HG03064 (cell line): Measurements from ENCODE around the gene ZNG1A.
"Not testable (repeated sequence)": the region's sequence is repeated elsewhere in the genome, so short reads cannot be mapped to it uniquely, and the experiment has no call there.

Experiments
- ATAC-seq: cut with Tn5 transposase; IDR thresholded peaks from one replicate; pipeline ENCODE4 v1.9.1; 2021; ENCODE audit warnings: low read depth; ENCODE audit not compliant: unreplicated experiment

The ZNG1A gene

DNA sequence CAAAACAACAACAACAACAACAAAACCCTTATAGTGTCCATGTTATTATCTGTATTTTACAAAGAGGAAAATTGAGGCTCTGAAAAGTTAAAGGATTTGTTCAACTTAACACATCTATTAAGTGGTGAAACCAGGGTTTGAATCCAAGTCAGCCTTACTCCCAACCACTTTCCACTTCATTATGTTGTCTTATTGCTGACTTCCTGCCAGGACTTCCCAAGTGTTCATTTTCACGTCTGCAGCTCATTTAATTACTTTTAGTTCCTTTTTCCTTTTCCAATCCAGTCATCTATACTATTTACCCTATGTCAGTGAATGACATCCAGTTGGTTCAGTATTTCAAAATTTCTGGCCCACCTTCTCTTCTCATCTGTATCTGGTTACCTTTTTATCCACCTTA is 20.7 kb upstream of the ZNG1A start:
- not testable (repeated sequence) for ATAC-seq

DNA sequence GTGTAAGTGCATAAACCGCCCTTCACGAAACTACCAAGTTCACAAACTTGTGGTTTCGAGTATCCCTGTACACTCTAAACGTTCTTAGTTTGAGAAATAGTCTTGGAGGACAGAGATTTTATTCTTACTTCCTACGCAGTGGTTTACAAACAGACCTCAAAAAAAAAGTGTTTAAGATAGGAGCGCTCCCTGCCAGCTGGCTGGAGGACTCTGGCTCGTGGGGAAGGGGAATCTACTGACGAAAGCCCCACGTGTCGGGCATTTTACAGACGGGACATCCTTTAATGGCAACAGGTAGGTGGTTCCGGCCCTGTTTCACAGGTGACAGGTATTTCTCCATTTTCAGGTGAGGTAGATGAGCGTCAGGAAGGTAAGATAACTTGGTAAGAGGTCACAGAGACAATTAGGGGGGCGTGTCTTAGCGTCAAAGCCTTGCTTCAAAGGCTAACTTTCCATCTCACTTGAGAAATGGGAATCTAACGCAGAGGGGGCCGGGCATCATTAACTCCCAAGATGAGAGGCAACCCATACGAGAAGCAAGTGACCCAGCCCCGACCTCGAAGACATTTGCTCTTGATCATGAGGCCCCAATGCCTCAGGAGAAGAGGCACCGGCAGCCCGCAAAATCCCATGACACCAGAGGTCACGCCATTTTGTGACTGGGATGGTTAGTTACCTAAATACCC is 573 bp downstream of the ZNG1A start:
- ATAC-seq: not testable (repeated sequence)

- ATAC-seq: not testable (repeated sequence)
These were observed 9.1 kb downstream of the ZNG1A start for GRCh38 chr9:169757-170156.

- ATAC-seq: not testable (repeated sequence)
These were observed 19.0 kb downstream of the ZNG1A start for GRCh38 chr9:159871-160270.

GRCh38 chr9:151173-151572 is 27.7 kb downstream of the ZNG1A start:
- not testable (repeated sequence) for ATAC-seq

GRCh38 chr9:139880-140279 is 39.0 kb downstream of the ZNG1A start:
- ATAC-seq: not testable (repeated sequence)

DNA sequence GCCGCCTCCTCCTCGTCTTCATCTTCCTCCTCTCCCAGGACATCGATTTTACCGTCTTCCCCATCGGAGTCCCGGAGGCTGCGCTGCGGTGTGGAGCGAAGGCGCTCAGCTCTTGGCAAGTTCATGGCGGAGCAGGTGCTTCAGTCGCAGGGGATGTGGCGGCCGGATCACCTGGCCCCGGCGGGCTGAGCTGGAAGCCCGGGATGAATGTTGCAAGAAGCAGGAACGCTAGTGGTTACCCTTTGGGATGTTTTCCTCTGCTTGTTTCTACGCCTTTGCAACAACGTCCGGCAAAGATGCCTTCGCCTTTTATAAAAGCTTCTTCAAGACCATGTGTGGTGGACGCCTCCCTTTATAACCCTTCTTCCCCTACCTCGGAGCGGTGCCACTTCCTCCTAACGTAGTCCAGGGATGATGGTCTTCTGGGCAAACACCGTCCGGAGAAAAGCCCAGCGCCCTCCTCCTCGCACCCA is 60.8 kb downstream of the ZNG1A start, which contains the start of gene FOXD4:
TSS of gene FOXD4 (minus strand) at position 423 of the 473 bp plus-strand sequence. CDS start at position 125, 298 bp downstream.
- not testable (repeated sequence) for ATAC-seq

DNA sequence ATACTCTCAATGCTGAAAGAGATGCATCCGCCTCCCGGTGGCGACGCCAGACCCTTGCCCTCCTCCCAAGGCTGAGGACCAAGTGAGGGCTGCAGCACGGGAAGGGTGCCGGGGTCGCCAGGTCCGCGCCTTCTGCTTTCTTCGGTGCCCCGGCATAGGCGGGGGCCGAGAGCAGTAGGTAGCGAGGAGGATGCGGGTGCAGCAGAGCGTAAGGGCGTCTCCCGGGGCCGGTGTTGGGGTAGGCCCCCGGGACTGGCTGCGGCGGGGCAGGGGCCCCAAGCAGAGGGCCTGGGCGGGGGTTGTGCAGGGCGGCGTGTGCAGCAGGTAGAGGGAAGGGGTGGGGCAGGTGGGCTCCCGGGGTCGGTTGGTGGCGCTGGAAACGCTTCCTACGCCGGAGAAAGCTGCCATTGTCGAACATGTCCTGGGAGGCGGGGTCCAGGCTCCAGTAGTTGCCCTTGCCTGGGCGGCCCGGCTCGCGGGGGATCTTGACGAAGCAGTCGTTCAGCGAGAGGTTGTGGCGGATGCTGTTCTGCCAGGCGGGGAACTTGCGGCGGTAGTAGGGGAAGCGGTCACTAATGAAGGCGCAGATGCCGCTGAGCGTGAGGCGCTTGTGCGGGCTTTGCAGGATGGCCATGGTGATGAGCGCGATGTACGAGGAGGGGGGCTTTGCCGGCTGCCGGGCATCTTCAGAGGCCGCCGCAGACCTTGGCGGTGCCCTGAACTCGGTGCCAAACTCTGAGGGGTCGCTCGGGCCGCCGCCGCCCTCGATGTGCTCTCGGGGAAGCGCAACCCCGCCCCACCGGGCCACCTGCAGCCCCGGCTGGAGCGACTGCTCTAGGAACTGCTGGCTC is 61.5 kb downstream of the ZNG1A start:
- ATAC-seq: not testable (repeated sequence)

DNA sequence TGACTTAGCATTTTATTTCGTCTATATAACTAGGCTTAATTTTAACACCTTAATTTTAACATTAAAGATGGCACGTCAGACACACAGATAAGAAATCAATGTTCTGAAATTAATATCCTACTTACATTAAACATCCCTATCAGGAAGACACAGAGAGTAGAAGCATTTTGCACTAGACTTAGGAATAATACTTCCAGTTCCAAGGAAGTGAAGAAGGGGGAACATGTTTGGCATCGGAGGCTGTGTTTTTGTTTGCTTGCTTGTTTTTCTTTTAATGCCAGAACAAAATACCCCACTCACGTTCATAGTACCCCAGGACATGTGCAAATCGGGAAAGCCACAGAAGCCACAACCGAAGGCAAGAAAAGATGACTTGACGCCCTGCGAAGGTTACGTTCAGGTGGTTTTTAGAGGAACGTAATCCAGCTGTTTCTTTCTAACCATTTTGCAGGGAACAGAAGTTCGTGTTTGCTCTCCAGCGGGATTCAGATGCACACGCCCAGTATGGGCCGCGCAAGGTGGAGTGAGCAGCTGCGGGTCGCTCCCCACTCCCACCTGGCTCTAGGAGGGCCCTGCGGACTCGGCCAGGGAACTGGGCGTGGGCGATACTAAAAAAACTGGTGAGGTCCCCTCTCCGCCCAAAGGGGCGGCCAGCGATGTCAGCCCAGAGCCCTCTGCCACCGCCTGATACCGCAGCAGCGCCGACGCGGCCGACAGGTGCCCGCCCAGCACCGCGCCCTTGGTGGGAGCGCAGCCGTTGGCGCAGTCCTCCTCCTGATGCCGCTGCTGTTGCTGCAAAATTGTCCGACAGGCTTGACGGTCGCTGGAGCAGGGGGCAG is 62.4 kb downstream of the ZNG1A start:
- not testable (repeated sequence) for ATAC-seq

- ATAC-seq: not testable (repeated sequence)
These were observed 63.8 kb downstream of the ZNG1A start for GRCh38 chr9:115118-115451.

GRCh38 chr9:114267-115117 is 64.4 kb downstream of the ZNG1A start:
- ATAC-seq: not testable (repeated sequence)

DNA sequence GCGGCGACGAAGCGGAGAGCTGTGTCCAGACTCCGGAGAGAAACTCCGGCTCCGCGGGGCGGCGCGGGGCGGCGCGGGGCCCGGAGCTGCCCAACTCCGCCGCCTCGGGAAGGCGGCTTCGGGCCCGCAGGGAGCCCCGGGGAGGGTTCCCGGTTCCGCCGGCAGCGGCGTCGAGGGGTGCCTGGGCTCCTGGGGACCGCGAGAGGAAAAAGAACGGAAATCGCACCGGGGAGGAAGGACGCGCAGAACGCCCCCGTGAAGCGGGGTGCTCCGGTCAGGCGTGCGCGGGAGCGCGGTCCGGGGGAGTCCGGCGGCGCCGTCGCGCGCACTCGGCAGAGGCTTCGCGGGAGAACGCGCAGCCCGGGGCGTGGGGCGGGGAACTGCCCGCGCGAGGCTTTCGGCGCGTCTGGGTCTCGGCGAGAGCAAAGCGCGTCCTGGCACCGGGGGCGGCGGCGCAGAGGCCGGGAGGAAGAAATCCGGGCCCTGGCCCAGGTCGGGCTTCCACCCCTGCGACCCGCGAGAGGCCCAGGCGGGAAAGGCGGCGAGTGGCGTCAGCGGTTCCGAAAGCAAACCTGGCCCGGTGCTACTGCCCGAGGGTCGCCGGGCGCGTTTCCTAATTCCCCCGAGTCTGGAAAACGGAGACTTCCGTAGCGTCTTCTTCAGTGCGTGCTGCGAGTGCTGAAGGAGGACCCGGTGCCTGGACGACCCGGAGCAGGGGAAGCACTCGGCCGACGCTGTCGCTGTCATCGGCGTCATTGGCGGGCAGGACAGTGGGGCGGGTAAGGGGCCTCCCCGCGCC is 65.2 kb downstream of the ZNG1A start:
- not testable (repeated sequence) for ATAC-seq

GRCh38 chr9:112589-113467 is 66.0 kb downstream of the ZNG1A start:
- ATAC-seq: not testable (repeated sequence)

- ATAC-seq: not testable (repeated sequence)
These were observed 68.2 kb downstream of the ZNG1A start for GRCh38 chr9:110672-111071.

DNA sequence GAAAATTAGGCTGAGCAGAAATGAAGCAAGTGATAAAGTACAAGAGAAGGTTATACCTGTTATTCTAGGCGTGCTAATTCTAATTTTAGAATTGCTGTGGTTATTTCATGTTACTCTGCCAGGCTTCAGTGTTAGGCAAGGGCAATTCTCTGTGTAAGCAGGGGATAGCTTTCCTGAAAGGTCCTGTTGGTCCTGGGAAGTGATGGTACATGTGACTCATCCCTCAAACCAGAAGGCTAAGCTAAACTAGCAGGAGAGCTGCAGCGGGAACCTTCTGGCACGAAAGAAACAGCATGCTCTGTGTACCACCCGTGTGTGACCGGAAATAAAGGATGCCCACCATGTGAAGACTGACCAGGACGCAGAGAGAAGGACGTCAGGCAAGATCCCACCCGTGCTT is 69.3 kb downstream of the ZNG1A start:
- not testable (repeated sequence) for ATAC-seq

DNA sequence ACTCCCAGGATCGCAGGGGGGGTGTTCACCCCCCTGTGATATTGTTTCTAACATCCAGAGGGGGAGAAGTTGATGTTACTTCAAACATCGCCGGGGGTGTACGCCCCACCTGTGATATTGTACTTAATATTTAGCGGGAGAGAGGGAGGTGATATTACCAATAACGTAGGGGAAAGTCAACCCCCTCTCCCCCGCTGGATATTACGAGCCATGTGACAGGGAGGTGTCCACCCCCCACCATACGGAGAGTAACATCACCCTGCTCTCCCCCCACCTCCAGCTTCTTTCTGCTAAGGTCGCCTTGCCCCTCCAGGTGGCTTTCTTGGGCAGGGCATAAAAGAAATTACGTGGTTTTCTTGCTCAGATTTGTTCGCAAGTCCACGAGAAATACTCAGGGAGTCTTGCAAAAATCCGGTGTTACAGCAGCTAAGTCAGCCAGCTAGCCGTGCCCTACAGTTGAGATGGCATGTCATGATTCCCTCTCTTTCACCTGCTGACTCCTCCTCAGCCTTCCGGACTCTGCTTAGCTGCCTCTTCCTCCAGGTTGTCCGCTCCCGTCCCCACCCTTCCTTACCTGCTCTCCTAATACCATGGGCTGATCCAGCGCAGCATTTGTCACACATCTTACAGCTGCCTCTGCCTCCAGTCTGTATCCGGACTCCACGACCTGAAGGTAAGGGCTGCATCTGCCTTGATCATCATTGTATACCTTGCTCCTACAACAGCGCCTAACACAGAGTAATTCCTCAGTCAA is 69.9 kb downstream of the ZNG1A start:
- not testable (repeated sequence) for ATAC-seq

DNA sequence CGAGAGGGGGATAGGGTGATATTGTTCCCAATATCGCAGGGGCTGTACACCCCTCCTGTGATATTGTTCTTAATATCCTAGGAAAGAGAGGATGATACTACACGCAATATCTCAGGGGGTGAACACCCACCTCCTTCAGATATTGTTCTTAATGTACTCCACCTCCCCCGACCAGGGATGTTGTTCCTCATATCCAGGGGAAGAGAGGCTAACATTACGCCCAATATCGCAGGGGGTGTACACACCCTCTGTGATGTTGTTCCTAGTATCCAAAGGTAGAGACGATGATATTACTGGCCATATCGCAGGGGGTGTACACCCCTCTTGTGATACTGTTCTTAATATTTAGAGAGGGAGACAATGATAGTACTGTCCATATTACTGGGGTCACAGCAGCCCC is 72.9 kb downstream of the ZNG1A start:
- not testable (repeated sequence) for ATAC-seq
